ENCODE results near the gene APLP2. TPM values are rescaled to one million over a fixed set of nuclear protein-coding genes. Genes with fewer than 3 reads are reported as not detected.

Gene APLP2
- total and polyA plus RNA-seq, 4 donors: 190 to 337 (median 233) TPM

DNA sequence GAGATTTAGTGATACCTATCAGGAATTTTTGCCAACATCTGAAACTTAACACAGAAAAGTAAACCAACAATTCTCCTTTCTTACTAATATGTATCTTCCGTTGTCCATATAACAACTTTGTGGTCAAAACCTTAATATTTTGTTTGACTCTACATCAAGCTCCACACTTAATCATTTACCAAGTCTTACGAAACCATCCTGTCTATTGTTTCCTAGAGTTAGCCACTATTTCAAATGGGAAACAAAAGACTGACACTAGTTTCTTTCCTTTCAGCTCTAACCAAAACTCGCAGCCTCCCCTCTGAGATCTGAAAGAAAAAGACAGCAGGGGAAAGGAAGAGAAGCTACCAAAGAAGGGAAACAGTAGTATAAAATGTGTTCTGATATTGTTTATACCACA lies 40.6 kb upstream of the APLP2 start:
- H3K4me1 ChIP-seq (ENCODE audit: control insufficient read depth in 4 of 4, insufficient read depth in 4 of 4, low read length in 3 of 4): no peaks in the 10 kb centered on the region
- no peak overlapping the region for H3K4me3 ChIP-seq (ENCODE audit: low read depth in 1 of 3, low read length in 3 of 3)
- no peaks in the 10 kb centered on the region for H3K36me3 ChIP-seq (ENCODE audit: control insufficient read depth in 4 of 4, insufficient read depth in 3 of 4, low read depth in 1 of 4, low read length in 3 of 4)
- WGBS: 66% methylated on average over 3 of the region's 3 CpGs
- no peaks in the 10 kb centered on the region for H3K9me3 ChIP-seq (ENCODE audit: control insufficient read depth in 4 of 4, low read length in 3 of 4)
- no peaks in the 10 kb centered on the region for H3K27me3 ChIP-seq (ENCODE audit: control insufficient read depth in 4 of 4, insufficient read depth in 4 of 4, low read length in 3 of 4)
- DNase-seq (ENCODE audit: low spot score): no peak
- no peak overlapping the region for H3K27ac ChIP-seq (ENCODE audit: low read depth in 1 of 2, low read length in 2 of 2)
- no peak for TF ChIP-seq FOXA2 (IDR thresholded peaks at IDR 0.05)
- no peak for TF ChIP-seq FOXA1 (IDR thresholded peaks at IDR 0.05)
- no peak for TF ChIP-seq JUND (IDR thresholded peaks at IDR 0.05)
- TF ChIP-seq, protein P1, sequence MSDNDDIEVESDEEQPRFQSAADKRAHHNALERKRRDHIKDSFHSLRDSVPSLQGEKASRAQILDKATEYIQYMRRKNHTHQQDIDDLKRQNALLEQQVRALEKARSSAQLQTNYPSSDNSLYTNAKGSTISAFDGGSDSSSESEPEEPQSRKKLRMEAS (IDR thresholded peaks at IDR 0.05): no peak
- TF ChIP-seq RXRA (IDR thresholded peaks at IDR 0.05): no peak
- TF ChIP-seq EGR1 (IDR thresholded peaks at IDR 0.05; ENCODE audit: low read depth in 2 of 2): no peak
- TF ChIP-seq HNF4A (conservative IDR thresholded peaks at IDR 0.05): no peak
- TF ChIP-seq RAD21 (IDR thresholded peaks at IDR 0.05): no peak
- no peak overlapping the region for H3K9ac ChIP-seq (ENCODE audit: low read depth in 1 of 2, low read length in 2 of 2)

DNA sequence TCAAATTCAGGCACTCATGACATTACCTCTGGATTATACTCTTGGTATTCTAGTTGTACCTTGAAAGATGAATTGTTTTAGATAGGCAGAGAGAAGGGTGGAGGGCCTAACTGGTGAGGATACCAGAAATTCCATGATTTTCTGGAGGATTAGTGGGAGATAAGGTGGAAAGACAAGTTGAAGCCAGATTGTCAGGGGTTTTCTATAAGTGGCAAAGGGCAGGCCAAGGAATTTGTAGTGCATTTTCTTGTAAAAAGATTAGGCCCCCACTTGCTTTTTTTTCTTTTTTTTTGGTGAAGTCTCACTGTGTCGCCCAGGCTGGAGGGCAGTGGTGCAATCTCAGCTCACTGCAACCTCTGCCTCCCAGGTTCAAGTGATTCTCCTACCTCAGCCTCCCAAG lies 38.6 kb upstream of the APLP2 start:
- no peaks in the 10 kb centered on the region for H3K9me3 ChIP-seq (ENCODE audit: control insufficient read depth in 4 of 4, low read length in 3 of 4)
- no peak for TF ChIP-seq HNF4A (conservative IDR thresholded peaks at IDR 0.05)
- no peak for TF ChIP-seq FOXA1 (IDR thresholded peaks at IDR 0.05)
- no peak for TF ChIP-seq YY1 (IDR thresholded peaks at IDR 0.05)
- no peak for TF ChIP-seq TAF1 (conservative IDR thresholded peaks at IDR 0.05)
- TF ChIP-seq, protein P1 (IDR thresholded peaks at IDR 0.05): no peak
- TF ChIP-seq RXRA (IDR thresholded peaks at IDR 0.05): no peak
- TF ChIP-seq, protein P2, sequence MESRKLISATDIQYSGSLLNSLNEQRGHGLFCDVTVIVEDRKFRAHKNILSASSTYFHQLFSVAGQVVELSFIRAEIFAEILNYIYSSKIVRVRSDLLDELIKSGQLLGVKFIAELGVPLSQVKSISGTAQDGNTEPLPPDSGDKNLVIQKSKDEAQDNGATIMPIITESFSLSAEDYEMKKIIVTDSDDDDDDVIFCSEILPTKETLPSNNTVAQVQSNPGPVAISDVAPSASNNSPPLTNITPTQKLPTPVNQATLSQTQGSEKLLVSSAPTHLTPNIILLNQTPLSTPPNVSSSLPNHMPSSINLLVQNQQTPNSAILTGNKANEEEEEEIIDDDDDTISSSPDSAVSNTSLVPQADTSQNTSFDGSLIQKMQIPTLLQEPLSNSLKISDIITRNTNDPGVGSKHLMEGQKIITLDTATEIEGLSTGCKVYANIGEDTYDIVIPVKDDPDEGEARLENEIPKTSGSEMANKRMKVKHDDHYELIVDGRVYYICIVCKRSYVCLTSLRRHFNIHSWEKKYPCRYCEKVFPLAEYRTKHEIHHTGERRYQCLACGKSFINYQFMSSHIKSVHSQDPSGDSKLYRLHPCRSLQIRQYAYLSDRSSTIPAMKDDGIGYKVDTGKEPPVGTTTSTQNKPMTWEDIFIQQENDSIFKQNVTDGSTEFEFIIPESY (IDR thresholded peaks at IDR 0.05): no peak
- TF ChIP-seq RAD21 (IDR thresholded peaks at IDR 0.05): no peak
- no peak for TF ChIP-seq HNF4G (IDR thresholded peaks at IDR 0.05)
- TF ChIP-seq, protein P3, sequence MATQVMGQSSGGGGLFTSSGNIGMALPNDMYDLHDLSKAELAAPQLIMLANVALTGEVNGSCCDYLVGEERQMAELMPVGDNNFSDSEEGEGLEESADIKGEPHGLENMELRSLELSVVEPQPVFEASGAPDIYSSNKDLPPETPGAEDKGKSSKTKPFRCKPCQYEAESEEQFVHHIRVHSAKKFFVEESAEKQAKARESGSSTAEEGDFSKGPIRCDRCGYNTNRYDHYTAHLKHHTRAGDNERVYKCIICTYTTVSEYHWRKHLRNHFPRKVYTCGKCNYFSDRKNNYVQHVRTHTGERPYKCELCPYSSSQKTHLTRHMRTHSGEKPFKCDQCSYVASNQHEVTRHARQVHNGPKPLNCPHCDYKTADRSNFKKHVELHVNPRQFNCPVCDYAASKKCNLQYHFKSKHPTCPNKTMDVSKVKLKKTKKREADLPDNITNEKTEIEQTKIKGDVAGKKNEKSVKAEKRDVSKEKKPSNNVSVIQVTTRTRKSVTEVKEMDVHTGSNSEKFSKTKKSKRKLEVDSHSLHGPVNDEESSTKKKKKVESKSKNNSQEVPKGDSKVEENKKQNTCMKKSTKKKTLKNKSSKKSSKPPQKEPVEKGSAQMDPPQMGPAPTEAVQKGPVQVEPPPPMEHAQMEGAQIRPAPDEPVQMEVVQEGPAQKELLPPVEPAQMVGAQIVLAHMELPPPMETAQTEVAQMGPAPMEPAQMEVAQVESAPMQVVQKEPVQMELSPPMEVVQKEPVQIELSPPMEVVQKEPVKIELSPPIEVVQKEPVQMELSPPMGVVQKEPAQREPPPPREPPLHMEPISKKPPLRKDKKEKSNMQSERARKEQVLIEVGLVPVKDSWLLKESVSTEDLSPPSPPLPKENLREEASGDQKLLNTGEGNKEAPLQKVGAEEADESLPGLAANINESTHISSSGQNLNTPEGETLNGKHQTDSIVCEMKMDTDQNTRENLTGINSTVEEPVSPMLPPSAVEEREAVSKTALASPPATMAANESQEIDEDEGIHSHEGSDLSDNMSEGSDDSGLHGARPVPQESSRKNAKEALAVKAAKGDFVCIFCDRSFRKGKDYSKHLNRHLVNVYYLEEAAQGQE (IDR thresholded peaks at IDR 0.05): no peak
- TF ChIP-seq GABPA (IDR thresholded peaks at IDR 0.05 in 1 of 2, conservative IDR thresholded peaks at IDR 0.05 in 1 of 2): no peak
- TF ChIP-seq JUND (IDR thresholded peaks at IDR 0.05): no peak
- no peaks in the 10 kb centered on the region for H3K4me1 ChIP-seq (ENCODE audit: control insufficient read depth in 4 of 4, insufficient read depth in 4 of 4, low read length in 3 of 4)
- no peak overlapping the region for H3K4me3 ChIP-seq (ENCODE audit: low read depth in 1 of 3, low read length in 3 of 3)
- H3K36me3 ChIP-seq (ENCODE audit: control insufficient read depth in 4 of 4, insufficient read depth in 3 of 4, low read depth in 1 of 4, low read length in 3 of 4): no peaks in the 10 kb centered on the region
- 88% methylated on average over 1 of the region's 1 CpG for WGBS
- no peaks in the 10 kb centered on the region for H3K27me3 ChIP-seq (ENCODE audit: control insufficient read depth in 4 of 4, insufficient read depth in 4 of 4, low read length in 3 of 4)
- no peak overlapping the region for H3K27ac ChIP-seq (ENCODE audit: low read depth in 1 of 2, low read length in 2 of 2)
- DNase-seq (ENCODE audit: low spot score): no peak
- no peak overlapping the region for H3K9ac ChIP-seq (ENCODE audit: low read depth in 1 of 2, low read length in 2 of 2)
